SHP77 (cell line): Measurements from ENCODE around the gene DENND5A.
"Not testable (repeated sequence)": the region's sequence is repeated elsewhere in the genome, so short reads cannot be mapped to it uniquely, and the experiment has no call there.

Experiments
- DNase-seq, 2 experiments: peaks; one replicate each; lab custom pipeline; 2025; lab: John Stamatoyannopoulos, UW

The DENND5A gene

DNA sequence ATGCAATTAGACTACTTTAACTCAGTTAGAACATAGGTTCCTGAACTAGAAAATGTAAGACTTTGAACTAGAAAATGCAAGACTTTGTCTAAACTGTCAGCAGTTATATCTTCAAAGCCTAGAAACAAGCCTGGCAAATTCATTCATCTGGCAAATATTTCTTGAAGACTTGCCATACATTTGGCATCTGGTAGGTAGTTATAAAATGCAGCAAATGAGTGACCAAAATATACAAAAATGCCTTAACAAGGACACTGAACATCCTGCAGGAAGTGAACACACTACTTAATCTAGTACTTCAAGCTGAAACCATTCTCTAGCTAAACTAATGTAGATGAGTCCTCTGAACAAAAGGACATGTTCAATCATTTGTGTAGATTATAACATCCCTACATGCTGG lies 89.0 kb downstream of the DENND5A start:
- DNase-seq = no peak

DNA sequence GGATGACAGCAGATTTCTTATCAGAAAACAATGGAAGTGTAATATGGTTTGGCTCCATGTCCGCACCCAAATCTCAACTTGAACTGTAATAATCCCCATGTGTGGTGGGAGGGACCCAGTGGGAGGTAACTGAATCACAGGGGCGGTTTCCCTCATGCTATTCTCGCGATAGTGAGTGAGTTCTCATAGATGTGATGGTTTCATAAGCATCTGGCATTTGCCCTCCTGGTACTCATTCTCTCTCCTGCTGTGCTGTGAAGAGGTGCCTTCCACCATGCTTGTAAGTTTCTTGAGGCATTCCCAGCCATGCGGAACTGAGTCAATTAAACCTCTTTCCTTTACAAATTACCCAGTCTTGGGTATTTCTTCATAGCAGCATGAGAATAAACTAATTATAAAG lies 92.8 kb downstream of the DENND5A start:
- DNase-seq = no peak

DNA sequence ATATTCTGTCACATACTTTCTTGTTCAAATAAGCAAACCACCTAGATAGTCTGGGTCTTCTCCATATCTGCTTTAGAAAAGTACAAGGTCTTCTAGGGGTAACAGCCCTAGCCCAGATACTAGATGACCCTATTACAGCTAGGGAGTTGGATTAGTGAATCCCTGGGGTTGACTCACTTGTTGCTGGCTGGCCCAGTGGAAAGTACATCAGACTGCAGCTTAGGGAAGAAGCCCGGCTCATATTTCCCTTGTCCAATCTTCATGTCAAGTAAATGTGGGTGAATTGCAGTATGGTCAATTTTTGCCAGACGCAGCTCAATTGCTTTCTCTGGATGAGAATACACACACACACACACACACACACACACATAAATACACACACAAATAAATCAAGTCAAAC lies 94.7 kb downstream of the DENND5A start:
- no peak for DNase-seq

DNA sequence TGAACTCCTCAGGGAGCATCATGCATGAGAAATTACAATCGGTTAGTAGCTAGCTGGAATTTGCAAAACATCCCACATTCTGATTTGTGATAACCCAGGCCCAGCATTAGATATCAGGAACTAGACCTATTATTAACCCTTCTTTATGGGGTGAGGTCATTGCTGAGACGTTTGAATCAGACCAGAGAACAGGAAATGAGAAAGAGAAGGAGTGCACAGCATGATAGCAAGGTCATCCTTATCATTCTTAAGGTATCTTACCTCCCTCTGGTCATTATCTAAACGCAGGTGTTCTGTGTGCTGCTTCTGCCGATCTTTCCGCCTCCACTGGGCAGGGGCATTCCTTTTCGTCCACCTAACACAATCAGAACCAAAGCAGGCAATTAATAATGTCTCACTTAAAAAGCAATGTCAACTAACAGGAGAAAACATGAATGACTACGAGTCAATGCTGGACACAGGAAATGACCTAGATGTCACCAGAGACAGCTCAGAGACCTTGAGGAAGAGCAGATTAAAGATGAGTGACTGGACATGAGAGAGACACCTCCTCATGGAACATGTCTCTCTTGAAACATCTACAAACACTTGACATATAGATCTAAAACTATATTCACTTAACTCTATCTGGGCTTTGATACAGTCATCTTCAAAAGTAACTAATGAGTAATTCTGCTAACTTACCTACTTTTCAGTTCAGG lies 95.4 kb downstream of the DENND5A start:
- DNase-seq = no peak

DNA sequence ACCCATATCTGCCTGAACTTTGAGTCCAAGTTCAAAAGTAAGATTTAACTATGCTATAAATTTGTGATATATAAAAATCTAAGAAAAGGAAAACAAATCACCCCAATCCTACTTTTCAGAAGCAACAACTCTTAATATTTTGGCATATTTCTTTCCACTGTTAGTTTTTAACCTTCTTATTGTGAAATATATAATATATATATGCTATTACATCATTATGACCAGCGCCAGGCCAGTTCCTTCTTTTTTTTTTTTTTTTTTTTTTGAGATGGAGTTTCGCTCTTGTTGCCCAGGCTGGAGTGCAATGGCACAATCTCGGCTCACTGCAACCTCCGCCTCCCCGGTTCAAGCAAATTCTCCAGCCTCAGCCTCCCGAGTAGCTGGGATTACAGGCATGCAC lies 103.2 kb downstream of the DENND5A start:
- not testable (repeated sequence) for DNase-seq

DNA sequence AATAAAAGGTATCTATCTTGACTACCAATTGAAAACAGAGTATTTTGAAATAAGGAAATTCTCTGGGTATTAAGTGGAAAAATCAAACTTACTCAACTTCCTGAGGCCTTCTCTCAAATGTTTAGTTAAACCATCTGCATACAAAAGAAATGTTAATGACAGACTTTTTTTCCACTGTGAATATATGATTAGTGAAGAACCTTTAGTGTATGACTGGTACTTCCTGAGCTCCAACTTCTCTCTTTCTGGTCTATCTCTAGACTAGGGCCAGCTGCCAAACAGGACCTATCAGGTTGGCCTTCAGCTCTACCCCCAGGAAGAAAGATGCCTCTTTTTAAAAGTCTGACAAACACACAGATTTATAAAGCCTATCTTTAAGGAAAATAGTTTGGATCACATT lies 105.0 kb downstream of the DENND5A start:
- no peak for DNase-seq

DNA sequence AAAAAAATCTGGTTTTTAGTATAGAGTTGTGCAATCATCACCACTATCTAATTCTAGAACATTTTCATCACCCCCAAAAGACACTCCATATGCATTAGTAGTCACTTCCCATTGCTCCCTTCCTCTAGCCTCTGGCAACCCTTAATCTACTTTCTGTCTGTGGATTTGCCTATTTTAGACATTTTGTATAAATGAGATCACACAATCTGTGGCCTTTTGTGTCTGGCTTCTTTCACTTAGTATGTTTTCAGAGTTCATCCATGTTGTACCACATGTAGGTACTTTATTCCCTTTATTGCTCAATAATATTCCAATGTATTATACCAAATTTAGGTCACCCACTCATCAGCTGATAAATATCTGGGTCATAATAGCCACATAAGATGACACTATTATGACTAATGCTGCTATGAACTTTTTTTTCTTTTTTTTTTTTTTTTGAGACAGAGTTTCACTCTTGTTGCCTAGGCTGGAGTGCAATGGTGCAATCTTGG lies 106.2 kb downstream of the DENND5A start:
- no peak for DNase-seq

DNA sequence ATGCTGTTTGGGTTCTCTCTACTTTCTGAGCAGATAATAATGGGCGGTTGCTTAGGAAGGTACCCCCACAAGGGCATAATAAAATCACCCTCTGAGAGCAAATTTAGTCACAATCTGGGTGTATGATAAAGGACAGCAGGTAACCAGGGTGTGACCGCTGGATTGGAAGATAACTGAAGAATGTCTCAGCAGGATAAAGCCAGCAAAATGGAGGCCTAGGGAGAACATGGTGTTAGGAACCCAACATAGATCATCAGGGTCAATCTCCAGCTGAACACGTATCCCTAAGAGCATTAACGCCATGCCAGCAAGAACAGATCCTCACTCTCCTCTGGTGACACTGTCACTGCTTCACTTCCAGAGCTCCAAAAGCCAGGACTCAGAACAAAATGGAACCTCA lies 109.2 kb downstream of the DENND5A start:
- DNase-seq = no peak

DNA sequence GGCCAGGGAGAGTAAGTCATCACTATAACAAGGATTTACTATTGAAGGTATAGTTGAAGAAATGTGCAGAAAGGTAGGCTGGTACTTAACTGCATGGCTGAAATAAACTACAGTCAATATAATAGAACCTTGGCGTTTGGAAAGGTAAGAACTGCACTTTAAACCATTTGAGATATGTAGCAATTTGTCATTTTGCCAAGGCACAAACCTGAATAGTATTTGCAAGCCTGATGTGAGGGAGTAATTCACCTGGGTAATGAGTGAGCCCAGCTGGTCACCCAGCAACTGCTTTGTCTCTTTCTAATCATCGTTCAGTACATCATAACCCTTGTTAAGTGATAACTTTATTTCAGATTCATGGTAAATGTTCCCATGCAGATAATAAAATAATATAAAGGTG lies 111.5 kb downstream of the DENND5A start:
- no peak for DNase-seq

DNA sequence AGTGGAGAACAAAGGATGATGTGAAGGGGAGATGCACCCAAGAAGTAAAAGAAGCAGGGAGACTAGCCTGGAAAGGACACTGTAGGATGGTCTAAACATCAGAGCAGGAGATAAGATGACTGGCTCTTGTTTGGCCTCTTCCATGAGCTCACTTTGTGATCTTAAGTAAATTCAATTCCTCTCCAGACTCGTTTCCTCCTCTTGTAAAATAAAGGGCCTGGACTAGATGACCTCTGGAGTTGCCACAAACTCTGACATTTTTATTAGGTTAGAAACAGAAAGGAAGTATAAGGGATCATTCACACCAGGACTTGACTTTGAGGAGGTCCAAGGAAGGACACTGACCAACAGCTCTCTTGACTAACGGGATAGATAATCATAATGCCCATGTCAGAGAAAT lies 113.5 kb downstream of the DENND5A start:
- DNase-seq = no peak

DNA sequence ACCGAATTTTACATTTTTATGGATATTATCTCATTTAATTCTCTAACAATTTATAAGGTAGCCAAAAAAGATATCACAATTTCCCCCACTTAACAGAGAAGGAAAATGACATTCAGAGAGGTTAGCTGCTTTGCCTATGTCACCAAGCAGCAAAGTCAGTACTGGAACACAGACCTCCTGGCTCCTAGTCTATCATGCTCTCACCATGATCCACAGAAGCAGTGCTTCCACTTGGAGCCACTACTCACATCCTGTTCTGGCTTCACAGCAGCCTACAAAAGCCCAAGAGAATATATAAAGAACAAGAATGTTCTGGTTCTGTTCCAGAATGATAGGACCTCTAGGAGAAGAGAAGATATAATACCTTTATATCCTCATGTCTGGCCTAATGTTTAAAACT lies 114.2 kb downstream of the DENND5A start:
- no peak for DNase-seq

DNA sequence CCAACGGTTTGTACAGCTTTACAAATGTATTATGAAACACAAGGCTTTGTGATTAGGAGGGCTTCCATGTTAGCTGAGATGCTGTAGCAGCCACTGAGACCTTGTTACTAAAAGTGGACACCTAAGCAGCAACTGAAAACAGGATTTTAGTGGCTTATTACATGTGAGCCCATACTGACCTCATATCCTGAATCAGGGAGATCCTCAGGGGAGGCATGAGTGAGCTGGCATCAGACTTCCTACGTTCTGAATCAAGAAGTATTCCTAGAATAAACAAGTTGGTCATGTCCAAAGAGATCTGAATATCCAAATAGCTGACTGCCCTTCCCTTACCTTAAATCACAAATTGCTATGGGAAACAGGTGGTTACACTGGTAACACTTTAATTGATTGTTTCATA lies 114.6 kb downstream of the DENND5A start:
- DNase-seq = no peak

DNA sequence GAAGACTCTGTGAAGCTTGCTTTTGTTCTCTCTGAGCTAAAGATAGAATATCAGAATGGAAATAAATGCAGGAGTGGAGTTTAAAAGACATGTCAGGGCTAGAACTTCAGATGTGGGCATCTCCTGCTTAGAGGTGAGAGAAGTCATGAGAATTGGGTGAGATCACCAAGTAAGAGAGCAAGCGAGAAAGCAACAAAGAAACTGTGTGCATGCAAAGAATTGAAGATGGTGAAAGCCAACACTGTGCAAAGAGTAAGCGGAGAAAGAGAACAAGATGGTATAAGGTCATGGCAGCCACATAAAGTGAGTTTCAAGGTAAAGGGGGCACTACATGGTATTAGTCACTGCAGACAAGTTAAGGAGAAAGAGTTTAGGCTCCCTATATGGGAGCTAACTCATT lies 116.4 kb downstream of the DENND5A start:
- no peak for DNase-seq

DNA sequence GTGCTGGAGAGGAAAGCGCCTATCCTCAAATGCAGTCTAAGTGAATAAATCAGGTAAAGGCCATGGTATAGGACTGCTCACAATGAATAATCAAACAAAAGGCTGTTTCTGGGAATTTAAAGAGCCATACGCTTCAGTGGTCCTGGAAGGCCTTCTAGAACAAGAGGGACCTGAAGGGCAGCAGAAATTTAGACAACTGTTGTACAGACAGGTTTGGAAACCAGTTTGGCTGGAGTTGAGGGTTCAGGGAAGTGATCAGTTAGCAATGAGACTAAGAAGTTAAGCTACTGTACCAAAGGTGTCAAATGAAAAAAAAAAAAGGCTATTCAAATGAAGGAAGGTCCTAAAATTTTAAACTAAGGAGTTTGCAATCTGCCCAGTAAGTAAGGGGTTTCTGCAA lies 117.1 kb downstream of the DENND5A start:
- DNase-seq = no peak

DNA sequence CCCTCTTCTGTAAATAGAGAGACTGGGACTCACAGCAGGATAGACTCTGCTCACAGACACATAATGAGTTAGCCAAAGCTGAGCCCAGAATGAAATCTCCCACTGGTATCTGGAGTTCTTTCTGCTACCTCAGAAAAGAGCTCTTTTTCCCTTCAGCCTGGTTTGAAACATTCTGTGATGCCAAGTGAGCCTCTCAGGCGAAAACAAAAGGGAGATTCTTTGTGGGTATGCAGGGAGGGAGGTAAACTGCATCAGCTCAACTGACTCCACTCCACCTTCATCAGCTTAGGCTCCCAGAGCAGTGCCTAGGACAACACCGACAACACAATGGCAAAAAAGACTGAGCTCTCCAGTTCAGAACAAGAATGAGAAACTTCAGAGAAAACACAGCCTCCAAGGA lies 118.7 kb downstream of the DENND5A start:
- DNase-seq = no peak

DNA sequence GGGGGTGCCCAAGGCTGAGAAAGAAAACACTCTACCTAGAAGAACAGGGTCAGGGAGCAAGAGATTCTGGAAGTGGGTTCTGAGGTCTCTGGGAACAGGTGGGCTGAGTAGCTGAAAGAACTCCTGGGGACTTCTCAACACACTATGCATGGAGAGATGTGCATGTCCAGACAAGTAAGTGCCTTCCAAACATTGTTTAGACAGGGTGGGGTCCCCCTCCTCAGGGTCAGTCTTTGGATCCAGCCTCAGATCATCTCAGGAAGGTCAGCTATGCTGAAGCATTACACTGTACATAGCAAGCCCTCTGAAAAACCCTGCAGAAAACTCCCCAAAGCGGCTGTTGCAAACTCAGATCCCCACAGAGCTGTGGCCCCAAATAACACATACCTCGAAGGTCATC lies 119.9 kb downstream of the DENND5A start:
- no peak for DNase-seq

DNA sequence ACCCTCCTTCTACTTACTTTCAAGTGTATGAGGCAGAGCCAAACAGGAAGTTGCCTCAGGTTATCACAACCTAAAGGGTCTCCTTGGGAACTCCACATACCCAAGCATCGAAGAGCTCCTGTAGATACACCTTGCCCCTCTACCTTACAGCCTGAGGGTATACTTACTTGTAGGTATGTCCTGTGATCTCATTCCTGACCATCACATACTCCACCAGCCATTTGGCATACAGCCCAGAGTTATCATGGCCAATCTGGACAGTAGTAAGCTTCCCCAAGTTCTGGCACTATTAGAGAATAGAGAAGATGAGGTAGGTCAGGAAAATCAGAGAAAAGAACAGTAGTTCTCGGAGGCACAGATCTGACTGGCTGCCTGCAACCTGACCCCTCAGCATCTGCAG lies 120.3 kb downstream of the DENND5A start:
- DNase-seq = no peak

DNA sequence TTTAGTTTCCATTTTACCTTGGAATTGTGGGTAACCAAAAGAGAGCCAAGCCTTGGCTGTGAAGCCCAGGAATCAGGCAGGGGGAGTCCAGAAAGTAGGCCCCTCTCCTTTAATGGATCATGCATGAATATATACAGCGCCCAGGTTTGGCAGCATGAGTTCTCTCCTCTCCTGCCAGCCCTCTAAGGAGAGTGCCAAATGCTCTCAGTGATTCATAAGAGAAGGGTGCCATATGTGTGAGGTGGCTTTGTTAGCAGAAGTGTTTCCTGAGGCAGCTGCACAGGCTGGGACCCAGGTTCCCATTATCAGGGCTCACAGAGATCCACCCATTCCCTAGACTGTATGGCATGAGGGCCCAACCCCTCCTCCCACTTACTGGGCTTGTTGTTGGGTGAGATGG lies 121.4 kb downstream of the DENND5A start:
- DNase-seq = no peak

DNA sequence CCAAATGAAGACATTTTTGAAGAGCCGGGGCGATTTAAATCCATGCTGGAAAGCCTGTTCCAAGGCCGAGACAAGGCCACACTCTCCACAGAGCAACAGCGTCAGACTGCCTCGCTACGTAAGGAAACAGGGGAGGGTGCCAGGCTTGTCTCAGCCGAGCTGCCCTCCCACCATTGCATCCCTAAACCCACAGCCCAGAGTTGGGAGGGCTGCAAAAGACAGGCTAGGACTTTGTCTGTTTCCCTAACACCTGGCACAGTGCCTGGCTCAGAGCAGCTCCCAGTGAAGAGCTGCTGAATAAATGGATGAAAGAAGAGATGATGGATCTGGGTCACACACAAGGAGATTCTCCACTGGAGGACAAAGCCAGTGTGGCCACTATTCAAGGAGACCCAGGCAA lies 122.4 kb downstream of the DENND5A start:
- DNase-seq = no peak

DNA sequence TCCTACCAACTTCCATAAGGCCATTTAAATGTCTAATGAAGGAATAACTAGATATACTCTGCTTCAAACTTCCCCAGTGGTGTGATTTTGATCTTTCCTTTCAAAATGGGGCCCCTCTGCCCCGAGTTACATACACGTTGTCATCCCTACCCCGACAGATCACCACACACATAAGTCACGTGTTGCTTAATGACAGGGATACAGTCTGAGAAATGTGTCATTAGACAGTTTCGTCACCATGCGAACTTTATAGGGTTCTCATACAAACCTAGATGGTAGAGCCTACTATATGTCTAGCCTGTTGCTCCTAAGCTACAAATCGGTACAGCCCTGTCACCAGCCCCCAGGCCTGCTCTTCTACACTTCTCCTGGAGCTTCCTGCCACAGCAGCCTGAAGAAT lies 124.0 kb downstream of the DENND5A start:
- no peak for DNase-seq

DNA sequence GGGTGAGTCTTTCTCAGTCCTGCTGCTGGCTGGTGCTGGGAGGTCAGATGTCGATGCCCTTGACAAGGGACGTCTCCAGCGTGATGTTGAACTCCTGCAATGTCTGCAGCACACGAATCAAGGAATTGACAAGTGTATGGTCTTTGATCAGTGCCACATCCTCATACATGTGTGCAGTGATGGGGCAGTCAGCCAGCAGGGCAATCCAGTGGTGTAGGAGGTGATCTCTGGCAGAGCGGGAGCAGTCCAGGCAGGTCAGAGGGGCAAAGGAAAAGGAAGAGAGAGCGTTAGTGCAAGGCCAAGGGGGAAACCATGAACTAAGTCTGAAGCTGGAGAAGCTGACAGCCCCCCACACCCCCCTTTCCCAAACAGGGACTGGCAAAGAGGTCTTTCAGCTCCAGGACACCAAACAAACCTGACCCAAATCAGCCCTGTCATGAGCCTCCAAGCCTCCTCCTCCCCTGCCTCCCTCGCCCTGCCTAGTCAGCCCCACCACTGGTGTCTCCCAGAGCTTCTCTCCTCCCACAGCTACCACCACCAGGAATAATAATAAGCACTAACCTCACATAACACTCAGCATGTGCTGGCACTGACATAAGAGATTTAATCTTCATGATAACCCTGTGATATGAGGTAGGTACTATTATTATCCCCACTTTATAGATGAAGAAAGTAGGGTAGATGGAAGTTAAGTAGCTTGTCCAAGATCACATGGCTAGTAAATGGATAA lies 125.4 kb downstream of the DENND5A start:
- no peak for DNase-seq

DNA sequence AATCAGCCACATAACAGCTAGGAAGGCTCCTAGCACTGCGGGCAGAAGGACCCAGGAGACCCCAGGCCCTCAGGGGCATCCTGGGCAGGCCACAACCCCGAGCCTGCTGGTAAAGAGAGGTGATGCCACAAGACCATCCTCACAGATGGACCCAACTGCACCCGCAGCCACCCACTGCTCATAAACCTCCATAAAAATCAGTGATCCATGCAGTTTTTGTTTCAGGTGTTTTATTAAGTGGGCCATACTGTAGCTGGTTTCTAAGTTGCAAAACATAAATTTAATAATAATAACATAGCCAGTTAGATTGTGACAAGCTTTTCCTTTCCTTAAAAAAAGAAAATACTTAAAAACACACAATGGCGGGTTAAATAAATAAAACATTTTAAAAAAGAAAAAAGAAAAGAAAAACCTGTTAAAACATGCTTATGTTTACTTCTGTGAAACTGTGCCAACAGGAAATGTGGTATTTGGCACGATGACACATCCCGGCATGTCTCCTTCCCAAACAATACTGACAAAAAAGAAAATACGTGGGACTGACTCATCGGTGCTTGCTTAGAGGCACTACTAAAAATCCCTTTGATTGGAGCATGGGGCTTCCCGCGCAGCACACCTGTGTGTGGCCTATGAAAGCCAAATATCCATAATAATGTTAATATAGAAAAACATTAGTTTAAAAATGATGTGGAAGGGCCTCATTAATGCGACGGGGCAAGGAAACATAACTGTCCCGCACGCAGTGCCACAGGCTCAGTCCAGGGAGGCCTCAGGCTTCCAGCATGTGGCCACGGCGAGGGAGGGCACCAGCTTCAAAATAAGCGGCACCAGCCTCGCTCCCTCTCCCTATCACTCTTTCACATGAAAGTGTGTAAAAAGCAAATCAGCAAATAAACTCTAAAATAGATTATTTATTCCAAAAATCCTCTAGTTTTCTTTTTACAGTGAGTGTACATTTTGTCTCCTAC lies 126.3 kb downstream of the DENND5A start:
- DNase-seq = peak; percentile 26 to 48

DNA sequence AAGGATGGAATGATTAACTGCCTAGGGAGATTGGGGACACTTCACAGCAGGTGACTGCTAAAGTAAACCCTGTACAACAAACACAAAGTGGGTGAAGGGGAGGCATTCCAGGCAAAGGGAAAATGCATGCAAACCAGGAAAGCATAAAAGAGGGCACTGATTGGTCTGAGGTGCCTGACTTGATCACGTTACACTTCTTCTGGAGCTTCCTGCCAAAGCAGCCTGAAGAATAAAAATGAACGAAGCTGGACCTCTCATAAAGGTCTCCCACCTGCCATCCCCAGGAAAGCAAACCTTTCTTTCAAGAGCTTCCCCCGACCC lies 127.1 kb downstream of the DENND5A start:
- DNase-seq = peak in 1 of 2 experiments; percentile 50
